Dendritic cell treated with granulocyte-macrophage colony-stimulating factor and Interleukin-4, amounts not matched to agents 40 ng/mL and 50 ng/mL, for 4 days (primary cell): ENCODE results near the gene SLC15A4.

Experiments
- H3K27ac Mint-ChIP-seq: one replicate; pipeline ENCODE4 v1.8.0; 2022; ENCODE audit warnings: mild to moderate bottlenecking, mixed read lengths
- H3K27me3 Mint-ChIP-seq: one replicate; pipeline ENCODE4 v1.8.0; 2022; ENCODE audit warnings: mild to moderate bottlenecking, mixed read lengths
- H3K36me3 Mint-ChIP-seq: one replicate; pipeline ENCODE4 v1.8.0; 2022; ENCODE audit warnings: low read depth, mixed read lengths
- H3K4me1 Mint-ChIP-seq: one replicate; pipeline ENCODE4 v1.8.0; 2022; ENCODE audit warnings: low read depth, mixed read lengths
- H3K4me3 Mint-ChIP-seq: one replicate; pipeline ENCODE4 v1.8.0; 2022; ENCODE audit warnings: mild to moderate bottlenecking, moderate library complexity, mixed read lengths
- H3K9me3 Mint-ChIP-seq: one replicate; pipeline ENCODE4 v1.8.0; 2022; ENCODE audit warnings: mixed read lengths
- intact Hi-C: fragments of 100-400 bp; cut with micrococcal nuclease; formaldehyde crosslinking; loops from one replicate; pipeline ENCODE4 v1.15.0; 2022

The SLC15A4 gene

GRCh38 chr12:128829861-128830504 is 6.2 kb upstream of the SLC15A4 start:
- peaks cover 3% of the 10 kb centered on the region for H3K27me3 Mint-ChIP-seq
- H3K4me1 Mint-ChIP-seq: peaks cover 27% of the 10 kb centered on the region
- no peak overlapping the region for H3K4me3 Mint-ChIP-seq
- peak overlapping the region; percentile 86 for H3K27ac Mint-ChIP-seq
- no peaks in the 10 kb centered on the region for H3K36me3 Mint-ChIP-seq
- H3K9me3 Mint-ChIP-seq: no peaks in the 10 kb centered on the region
- intact Hi-C loops: no loop called here

GRCh38 chr12:128827724-128828123 is 4.0 kb upstream of the SLC15A4 start:
- Mint-ChIP-seq H3K27ac (no peak overlapping the region), H3K9me3 (no peaks in the 10 kb centered on the region), H3K4me1 (peaks cover 31% of the 10 kb centered on the region), H3K4me3 (no peak overlapping the region), H3K36me3 (no peaks in the 10 kb centered on the region), H3K27me3 (no peaks in the 10 kb centered on the region)
- intact Hi-C loops: no loop called here

- intact Hi-C loops: loop anchor here (2.0 kb wide), 2 partner anchors 19 to 29 kb away; no protein-coding TSS in a partner anchor
- H3K4me1 Mint-ChIP-seq: peaks cover 45% of the 10 kb centered on the region
- H3K27me3 Mint-ChIP-seq: no peaks in the 10 kb centered on the region
- H3K27ac Mint-ChIP-seq: no peak overlapping the region
- H3K9me3 Mint-ChIP-seq: no peaks in the 10 kb centered on the region
- H3K4me3 Mint-ChIP-seq: no peak overlapping the region
- peaks cover 14% of the 10 kb centered on the region for H3K36me3 Mint-ChIP-seq
Measured at GRCh38 chr12:128825835-128826234, 2.1 kb upstream of the SLC15A4 start.

- intact Hi-C loops: no loop called here
- Mint-ChIP-seq H3K27me3 (no peaks in the 10 kb centered on the region), H3K36me3 (peaks cover 28% of the 10 kb centered on the region), H3K4me3 (peak overlapping the region; percentile 84), H3K27ac (peak overlapping the region; percentile 92), H3K4me1 (peaks cover 41% of the 10 kb centered on the region), H3K9me3 (no peaks in the 10 kb centered on the region)
Measured at GRCh38 chr12:128823216-128823915, 392 bp downstream of the SLC15A4 start.

- peaks cover 28% of the 10 kb centered on the region for H3K36me3 Mint-ChIP-seq
- no peaks in the 10 kb centered on the region for H3K9me3 Mint-ChIP-seq
- intact Hi-C loops: no loop called here
- H3K4me3 Mint-ChIP-seq: peak overlapping the region; percentile 33
- H3K4me1 Mint-ChIP-seq: peaks cover 60% of the 10 kb centered on the region
- H3K27ac Mint-ChIP-seq: peak overlapping the region; percentile 71
- H3K27me3 Mint-ChIP-seq: no peaks in the 10 kb centered on the region
Measured at GRCh38 chr12:128820723-128821432, 2.9 kb downstream of the SLC15A4 start.

- peak overlapping the region; percentile 71 for H3K27ac Mint-ChIP-seq
- H3K4me1 Mint-ChIP-seq: peaks cover 64% of the 10 kb centered on the region
- no peak overlapping the region for H3K4me3 Mint-ChIP-seq
- intact Hi-C loops: no loop called here
- H3K27me3 Mint-ChIP-seq: no peaks in the 10 kb centered on the region
- no peaks in the 10 kb centered on the region for H3K9me3 Mint-ChIP-seq
- H3K36me3 Mint-ChIP-seq: peaks cover 33% of the 10 kb centered on the region
Measured at GRCh38 chr12:128820253-128820652, 3.5 kb downstream of the SLC15A4 start.

- Mint-ChIP-seq H3K27ac (no peak overlapping the region), H3K4me3 (no peak overlapping the region), H3K36me3 (peaks cover 41% of the 10 kb centered on the region), H3K9me3 (no peaks in the 10 kb centered on the region), H3K27me3 (no peaks in the 10 kb centered on the region), H3K4me1 (peaks cover 62% of the 10 kb centered on the region)
- intact Hi-C loops: loop anchor here (10.0 kb wide), 1 partner anchor 95 kb away; no protein-coding TSS in a partner anchor
Measured at GRCh38 chr12:128819293-128820144, 4.2 kb downstream of the SLC15A4 start.

- Mint-ChIP-seq H3K4me3 (no peak overlapping the region), H3K36me3 (peaks cover 52% of the 10 kb centered on the region), H3K9me3 (no peaks in the 10 kb centered on the region), H3K27ac (peak overlapping the region; percentile 68), H3K27me3 (no peaks in the 10 kb centered on the region), H3K4me1 (peaks cover 68% of the 10 kb centered on the region)
- intact Hi-C loops: loop anchor here (10.0 kb wide), 1 partner anchor 96 kb away; no protein-coding TSS in a partner anchor
Measured at GRCh38 chr12:128818065-128819022, 5.4 kb downstream of the SLC15A4 start.

GRCh38 chr12:128817111-128818015 is 6.4 kb downstream of the SLC15A4 start:
- peak overlapping the region; percentile 68 for H3K27ac Mint-ChIP-seq
- peaks cover 78% of the 10 kb centered on the region for H3K4me1 Mint-ChIP-seq
- H3K36me3 Mint-ChIP-seq: peaks cover 62% of the 10 kb centered on the region
- no peaks in the 10 kb centered on the region for H3K9me3 Mint-ChIP-seq
- intact Hi-C loops: loop anchor here (10.0 kb wide), 1 partner anchor 97 kb away; no protein-coding TSS in a partner anchor
- peak overlapping the region; percentile 14 for H3K4me3 Mint-ChIP-seq
- no peaks in the 10 kb centered on the region for H3K27me3 Mint-ChIP-seq

GRCh38 chr12:128816643-128816920 is 7.2 kb downstream of the SLC15A4 start:
- H3K4me1 Mint-ChIP-seq: peaks cover 77% of the 10 kb centered on the region
- peaks cover 64% of the 10 kb centered on the region for H3K36me3 Mint-ChIP-seq
- H3K9me3 Mint-ChIP-seq: no peaks in the 10 kb centered on the region
- H3K27ac Mint-ChIP-seq: no peak overlapping the region
- intact Hi-C loops: loop anchor here (10.0 kb wide), 1 partner anchor 98 kb away; no protein-coding TSS in a partner anchor
- no peaks in the 10 kb centered on the region for H3K27me3 Mint-ChIP-seq
- no peak overlapping the region for H3K4me3 Mint-ChIP-seq

GRCh38 chr12:128815779-128816642 is 7.7 kb downstream of the SLC15A4 start:
- no peaks in the 10 kb centered on the region for H3K9me3 Mint-ChIP-seq
- H3K27ac Mint-ChIP-seq: peak overlapping the region; percentile 37
- no peak overlapping the region for H3K4me3 Mint-ChIP-seq
- H3K36me3 Mint-ChIP-seq: peaks cover 58% of the 10 kb centered on the region
- peaks cover 77% of the 10 kb centered on the region for H3K4me1 Mint-ChIP-seq
- intact Hi-C loops: loop anchor here (10.0 kb wide), 1 partner anchor 99 kb away; no protein-coding TSS in a partner anchor
- no peaks in the 10 kb centered on the region for H3K27me3 Mint-ChIP-seq
